ENCODE data around the gene EXOG. TPM values are rescaled to one million over a fixed set of nuclear protein-coding genes. Genes with fewer than 3 reads are reported as not detected.

The EXOG gene
- total and polyA plus RNA-seq, 2 of the 13 experiments (the other 11 are each of a cell fraction or from before 2014, with no cell fraction given): 5.5 to 9.5 TPM

GRCh38 chr3:38478901-38479300, 17.2 kb upstream of the EXOG start (continued):
- TF ChIP-seq, protein P1, sequence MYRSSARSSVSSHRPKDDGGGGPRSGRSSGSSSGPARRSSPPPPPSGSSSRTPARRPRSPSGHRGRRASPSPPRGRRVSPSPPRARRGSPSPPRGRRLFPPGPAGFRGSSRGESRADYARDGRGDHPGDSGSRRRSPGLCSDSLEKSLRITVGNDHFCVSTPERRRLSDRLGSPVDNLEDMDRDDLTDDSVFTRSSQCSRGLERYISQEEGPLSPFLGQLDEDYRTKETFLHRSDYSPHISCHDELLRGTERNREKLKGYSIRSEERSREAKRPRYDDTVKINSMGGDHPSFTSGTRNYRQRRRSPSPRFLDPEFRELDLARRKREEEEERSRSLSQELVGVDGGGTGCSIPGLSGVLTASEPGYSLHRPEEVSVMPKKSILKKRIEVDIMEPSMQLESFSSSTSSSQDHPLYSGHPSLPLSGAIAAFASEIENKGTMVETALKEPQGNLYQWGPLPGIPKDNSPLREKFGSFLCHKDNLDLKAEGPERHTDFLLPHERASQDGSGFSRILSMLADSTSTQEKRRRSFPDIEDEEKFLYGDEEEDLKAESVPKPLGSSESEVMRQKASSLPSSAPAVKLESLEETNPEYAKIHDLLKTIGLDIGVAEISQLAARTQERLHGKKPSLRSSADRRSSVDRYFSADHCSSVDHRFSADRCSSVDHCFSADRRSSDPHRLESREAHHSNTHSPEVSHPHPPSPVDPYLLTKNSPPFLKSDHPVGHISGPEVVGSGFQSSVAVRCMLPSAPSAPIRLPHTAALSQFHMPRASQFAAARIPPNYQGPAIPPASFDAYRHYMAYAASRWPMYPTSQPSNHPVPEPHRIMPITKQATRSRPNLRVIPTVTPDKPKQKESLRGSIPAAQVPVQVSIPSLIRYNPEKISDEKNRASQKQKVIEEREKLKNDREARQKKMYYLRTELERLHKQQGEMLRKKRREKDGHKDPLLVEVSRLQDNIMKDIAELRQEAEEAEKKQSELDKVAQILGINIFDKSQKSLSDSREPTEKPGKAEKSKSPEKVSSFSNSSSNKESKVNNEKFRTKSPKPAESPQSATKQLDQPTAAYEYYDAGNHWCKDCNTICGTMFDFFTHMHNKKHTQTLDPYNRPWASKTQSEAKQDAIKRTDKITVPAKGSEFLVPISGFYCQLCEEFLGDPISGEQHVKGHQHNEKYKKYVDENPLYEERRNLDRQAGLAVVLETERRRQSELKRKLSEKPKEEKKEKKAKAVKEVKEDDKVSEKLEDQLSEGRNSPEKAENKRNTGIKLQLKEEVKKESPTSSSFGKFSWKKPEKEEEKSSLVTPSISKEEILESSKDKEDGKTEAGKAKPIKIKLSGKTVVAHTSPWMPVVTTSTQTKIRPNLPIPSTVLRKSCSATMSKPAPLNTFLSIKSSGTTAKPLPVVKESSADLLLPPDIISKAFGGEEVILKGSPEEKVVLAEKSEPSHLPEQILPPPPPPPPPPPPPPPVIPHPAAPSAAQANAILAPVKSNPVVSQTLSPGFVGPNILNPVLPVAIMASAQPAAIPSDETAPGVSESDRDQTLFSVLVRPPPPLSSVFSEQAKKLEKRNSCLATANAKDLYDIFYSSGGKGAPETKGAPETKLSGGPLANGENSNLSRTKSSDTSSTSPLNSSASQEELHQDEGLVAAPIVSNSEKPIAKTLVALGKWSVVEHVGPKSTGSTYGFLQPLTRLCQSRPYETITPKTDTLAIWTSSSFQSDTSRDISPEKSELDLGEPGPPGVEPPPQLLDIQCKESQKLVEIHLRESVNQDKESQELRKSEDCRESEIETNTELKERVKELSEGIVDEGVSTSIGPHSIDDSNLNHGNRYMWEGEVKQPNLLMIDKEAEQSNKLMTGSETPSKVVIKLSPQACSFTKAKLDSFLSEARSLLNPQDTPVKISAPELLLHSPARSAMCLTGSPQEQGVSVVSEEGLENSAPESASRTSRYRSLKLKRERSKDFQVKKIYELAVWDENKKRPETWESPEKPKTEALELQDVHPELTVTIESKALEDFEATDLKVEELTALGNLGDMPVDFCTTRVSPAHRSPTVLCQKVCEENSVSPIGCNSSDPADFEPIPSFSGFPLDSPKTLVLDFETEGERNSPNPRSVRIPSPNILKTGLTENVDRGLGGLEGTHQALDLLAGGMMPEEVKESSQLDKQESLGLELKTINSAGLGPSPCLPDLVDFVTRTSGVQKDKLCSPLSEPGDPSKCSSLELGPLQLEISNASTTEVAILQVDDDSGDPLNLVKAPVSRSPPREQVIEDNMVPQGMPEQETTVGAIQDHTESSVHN (CRISPR knock-in tag; IDR thresholded peaks at IDR 0.05): no peak
- TF ChIP-seq KLF11 (CRISPR knock-in tag; IDR thresholded peaks at IDR 0.05): no peak

- no TSS peak for BruUV-seq (replicated peaks)
- Histone ChIP-seq H3K4me1 (ENCODE audit: insufficient read depth, low read length) (peaks cover 10% of the 10 kb centered on the region; the same call in 1 of the 2 replicates), H2AFZ (ENCODE audit: low read length) (no peak overlapping the region), H3K27me3 (ENCODE audit: control insufficient read depth in 1 of 2, insufficient read depth in 2 of 2, low read length in 2 of 2) (no peaks in the 10 kb centered on the region), H3K36me3 (replicated peaks in 1 of 2; ENCODE audit: control insufficient read depth in 1 of 2, insufficient read depth in 2 of 2, low read length in 2 of 2) (peaks cover 34 to 58% of the 10 kb centered on the region in 2 experiments), H3K27ac (ENCODE audit: extremely low read length, insufficient read depth, low read length) (no peak overlapping the region), H3K9me3 (ENCODE audit: low read length) (no peaks in the 10 kb centered on the region), H3K4me3 (replicated peaks in 1 of 3; ENCODE audit: insufficient read depth in 1 of 3, low read depth in 2 of 3, low read length in 3 of 3) (no peak overlapping the region), H3K4me2 (ENCODE audit: low read depth, low read length) (no peak overlapping the region), H3K79me2 (ENCODE audit: insufficient read depth, low read length) (peaks cover 4% of the 10 kb centered on the region), H3K9ac (ENCODE audit: insufficient read depth, low read depth, low read length) (no peak overlapping the region), H4K20me1 (ENCODE audit: insufficient read depth, low read length) (peaks cover 34% of the 10 kb centered on the region)
- intact Hi-C loops (cut with micrococcal nuclease; ENCODE audit: unreplicated experiment) (loop anchor here (2.0 kb wide), 1 partner anchor 133 kb away; the partner anchor contains the start of gene XYLB), in situ Hi-C loops (cut with HindIII; ENCODE audit: extremely low pct_ligation_motif_present, low pct_unique_long_range_greater_than_20kb) (loop anchor here (5.0 kb wide), 1 partner anchor 132 kb away; the partner anchor contains the start of gene XYLB)
- peak; percentile 51 for FAIRE-seq
- ATAC-seq: peak; percentile 85
- CTCF ChIA-PET (ENCODE audit: low intra/inter-chr PET ratio, low total read pairs): interaction anchor here (1.2 to 1.8 kb wide), 4 partner anchors 24 to 135 kb away, joined by 3 to 8 read pairs (median 4); partner anchors contain the start of gene XYLB
- 45% methylated on average over 2 of the region's 10 CpGs for WGBS (ENCODE audit: low lambda C conversion rate)
- POLR2A ChIA-PET: interaction anchor here (1.5 to 1.9 kb wide), 2 partner anchors 24 to 133 kb away, joined by 4 to 6 read pairs; partner anchors contain the start of gene XYLB
- DNase-seq (ENCODE audit: low spot score): peak; percentile 47
- TF ChIP-seq ZNF383 (CRISPR knock-in tag; IDR thresholded peaks at IDR 0.05; ENCODE audit: borderline replicate concordance) (no peak), ARID4A (CRISPR knock-in tag; IDR thresholded peaks at IDR 0.05; ENCODE audit: borderline replicate concordance) (peak; percentile 15; the same call in 1 of the 2 replicates)
These were observed 16.6 kb upstream of the EXOG start for GRCh38 chr3:38479431-38480092.
